K562 (cell line): ENCODE measurements around the gene CERS1. TPM values are rescaled to one million over a fixed set of nuclear protein-coding genes. Genes with fewer than 3 reads are reported as not detected.

Experiments
- ATAC-seq: fragments of 200-7000 bp; cut with Tn5 transposase; 3 replicates; pipeline ENCODE4 v1.9.1; 2020; ENCODE audit warnings: moderate library complexity
- BruUV-seq: library from RNA; stranded (reverse); fragments of 400-500 nt; replicated peaks from 2 replicates; lab custom pipeline; 2021; lab: Mats Ljungman, UMichigan
- CTCF ChIA-PET: fragments of 300-600 bp; formaldehyde crosslinking; extraction: SDS; loops from one replicate; lab custom pipeline; 2021; ENCODE audit warnings: low intra/inter-chr PET ratio; lab: Yijun Ruan, JAX
- POLR2A ChIA-PET: fragments of 300-600, 350-650 bp; sonication (Branson Sonifier 250); formaldehyde crosslinking; extraction: SDS; loops from one replicate; lab custom pipeline; 2021; ENCODE audit warnings: antibody characterized with exemption, inconsistent platforms; lab: Yijun Ruan, JAX
- DNase-seq, 4 experiments: peaks; one replicate each; pipeline versions ENCODE4 v3.0.0 to v3.0.0-alpha.2; 2011 to 2018; ENCODE audit warnings: low spot score in 3 of 4, mixed read lengths in 3 of 4; ENCODE audit errors: extremely low read depth in 1 of 4
- FAIRE-seq: peaks from 2 replicates; lab custom pipeline; 2011; peaks lifted over from hg19 to GRCh38; lab: Jason Lieb, UNC
- H2AFZ ChIP-seq: 2 replicates; pipeline ENCODE4 v1.6.0; 2011; ENCODE audit warnings: low read depth, low read length, control low read depth, inconsistent platforms
- H3K27ac ChIP-seq: fragments of 200-600 bp; 3 replicates; pipeline ENCODE4 v1.8.0; 2011; ENCODE audit warnings: low read depth, mild to moderate bottlenecking, control low read depth, inconsistent platforms, low read length, moderate library complexity, mixed read lengths; ENCODE audit errors: extremely low read depth
- H3K27me3 ChIP-seq, 2 experiments: fragments of 300-600 bp in 1 of 2; 2 replicates in 1 of 2; 3 replicates in 1 of 2; pipeline versions ENCODE4 v1.6.0 to v1.8.0; 2011; ENCODE audit warnings: inconsistent platforms in 2 of 2, low read length in 2 of 2, mild to moderate bottlenecking in 1 of 2, mixed read lengths in 1 of 2, moderate library complexity in 1 of 2; ENCODE audit not compliant: control insufficient read depth in 2 of 2, insufficient read depth in 2 of 2
- H3K36me3 ChIP-seq: fragments of 300-600 bp; 3 replicates; pipeline ENCODE4 v1.8.0; 2011; ENCODE audit warnings: mild to moderate bottlenecking, low read length, inconsistent platforms; ENCODE audit not compliant: control insufficient read depth, insufficient read depth
- H3K4me1 ChIP-seq, 2 experiments: fragments of 200-600 bp in 1 of 2; replicated peaks in 1 of 2; 2 replicates in 1 of 2; 3 replicates in 1 of 2; pipeline versions ENCODE4 v1.5.1 to v1.8.0; 2011; ENCODE audit warnings: inconsistent platforms in 2 of 2, low read length in 2 of 2, mild to moderate bottlenecking in 1 of 2, mixed read lengths in 1 of 2, moderate library complexity in 1 of 2; ENCODE audit not compliant: control insufficient read depth in 2 of 2, insufficient read depth in 2 of 2
- H3K4me2 ChIP-seq: 2 replicates; pipeline ENCODE4 v1.6.1; 2011; ENCODE audit warnings: low read length, control low read depth, inconsistent platforms, mixed read lengths; ENCODE audit not compliant: insufficient read depth
- H3K4me3 ChIP-seq: fragments of 200-600 bp; sonication (generic), shearing (Covaris generic); 2 replicates; pipeline ENCODE4 v1.5.1; 2016; ENCODE audit warnings: control low read depth, inconsistent platforms
- H3K79me2 ChIP-seq: fragments of 200-600 bp; 3 replicates; pipeline ENCODE4 v1.8.0; 2011; ENCODE audit warnings: low read length, inconsistent platforms; ENCODE audit not compliant: control insufficient read depth, insufficient read depth
- H3K9ac ChIP-seq, 2 experiments: 2 replicates each; pipeline versions ENCODE4 v1.6.0 to v1.6.1; 2011; ENCODE audit warnings: low read depth in 2 of 2, low read length in 2 of 2, control low read depth in 1 of 2, inconsistent platforms in 1 of 2, mild to moderate bottlenecking in 1 of 2, mixed read lengths in 1 of 2; ENCODE audit not compliant: insufficient read depth in 1 of 2
- H3K9me1 ChIP-seq: one replicate; pipeline ENCODE4 v1.6.0; 2011; ENCODE audit warnings: inconsistent platforms, mild to moderate bottlenecking, low read length, moderate library complexity; ENCODE audit not compliant: control insufficient read depth, insufficient read depth
- H3K9me3 ChIP-seq: replicated peaks from 2 replicates; pipeline ENCODE4 v1.5.1; 2011; ENCODE audit warnings: low read depth, low read length, inconsistent platforms; ENCODE audit not compliant: control insufficient read depth, insufficient read depth
- H4K20me1 ChIP-seq: replicated peaks from 2 replicates; pipeline ENCODE4 v1.6.1; 2011; ENCODE audit warnings: low read length, inconsistent platforms, mixed read lengths; ENCODE audit not compliant: control insufficient read depth, insufficient read depth
- HOXB6 ChIP-seq: fragments of 250-450 bp; sonication (Bioruptor Pico); IDR thresholded peaks from 2 replicates; pipeline ENCODE4 v1.5.1; 2022; ENCODE audit warnings: mild to moderate bottlenecking, borderline replicate concordance
- POLR2G ChIP-seq: fragments of 200-400 bp; formaldehyde crosslinking; IDR thresholded peaks from 2 replicates; pipeline ENCODE4 v1.6.1; 2017; ENCODE audit warnings: low read depth, mild to moderate bottlenecking, antibody characterized with exemption, low read length, moderate library complexity
- RCOR1 ChIP-seq, 2 experiments: IDR thresholded peaks; 2 replicates each; pipeline ENCODE4 v1.6.1; 2012; ENCODE audit warnings: low read depth in 2 of 2, low read length in 2 of 2, borderline replicate concordance in 1 of 2, improper control_type of control experiment in 1 of 2
- WGBS: fragments of 100-300 bp; shearing (Covaris generic); methylation state at CpG from one replicate; pipeline ENCODE4 v1.1.6; 2016; ENCODE audit warnings: low coverage, mixed read lengths; ENCODE audit not compliant: insufficient coverage; ENCODE audit errors: missing lambda C conversion rate; 5-methylcytosine and 5-hydroxymethylcytosine counted together
- in situ Hi-C: fragments of 300-500 bp; cut with MboI; formaldehyde crosslinking; loops from 4 replicates; pipeline ENCODE4 v1.15.0; 2018; ENCODE audit warnings: inconsistent platforms, mixed read lengths
- intact Hi-C: fragments of 100-400 bp; cut with micrococcal nuclease; formaldehyde crosslinking; loops from 2 replicates; pipeline ENCODE4 v1.14.2; 2022
- polyA plus RNA-seq, 8 experiments: library from polyadenylated mRNA; depleted of rRNA in 4 of 8; stranded (reverse) in 5 of 8; unstranded in 3 of 8; fragments of >200 nt; fragmentation: Nextera tagmentation in 2 of 8; fragmentation: Illumina TruSeq in 1 of 8; extraction: Ambion mirVana in 2 of 8; extraction: Trizol in 1 of 8; gene quantifications; 2 replicates each; pipeline versions ENCODE4 v1.2.1 to v1.2.3, GENCODE V29; 2011 to 2014; ENCODE audit warnings: inconsistent platforms in 1 of 8, missing spikeins in 1 of 8
- total RNA-seq, 7 experiments: library from RNA; depleted of rRNA in 6 of 7; stranded (reverse); fragments of >200 nt in 6 of 7; fragmentation: Illumina TruSeq in 2 of 7; extraction: Trizol in 2 of 7; gene quantifications; 2 replicates each; pipeline versions ENCODE4 v1.2.1 to v1.2.3, GENCODE V29; 2011 to 2021; ENCODE audit warnings: low replicate concordance in 1 of 7
- TF ChIP-seq, protein P1 (sequence below): fragments of 450-650 bp; formaldehyde crosslinking; IDR thresholded peaks from 2 replicates; pipeline ENCODE4 v1.4.0; 2020; ENCODE audit warnings: mild to moderate bottlenecking, moderate library complexity

Gene CERS1
- total and polyA plus RNA-seq, 9 of the 15 experiments (the other 6 are each of a cell fraction or from before 2014, with no cell fraction given), result 0.33 to 1.5 (median 0.86) TPM; not detected in 2

DNA sequence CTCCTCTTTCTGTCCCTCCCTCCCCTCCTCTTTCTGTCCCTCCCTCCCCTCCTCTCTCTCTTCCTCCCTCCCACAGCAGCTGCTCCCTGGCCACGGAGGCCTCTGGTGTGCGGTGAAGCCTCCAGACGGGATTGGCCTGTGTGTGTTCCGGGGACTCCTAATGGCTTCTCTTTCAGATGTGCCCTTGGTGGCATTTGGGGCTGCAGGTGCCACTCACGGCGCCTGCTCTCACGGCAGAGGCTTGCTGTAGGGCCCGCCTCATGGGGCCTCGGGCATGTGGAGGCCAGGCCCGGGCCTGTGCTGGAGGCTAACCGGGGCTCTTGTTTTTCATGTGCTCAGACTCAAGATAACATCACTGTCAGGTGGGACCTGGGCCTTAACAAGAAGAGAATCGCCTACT is 43.3 kb downstream of the CERS1 start:
- ChIA-PET CTCF (no interaction called here), POLR2A (interaction anchor here (1.1 to 1.6 kb wide), 2 partner anchors 10 to 11 kb away, joined by 3 to 5 read pairs; no protein-coding TSS in a partner anchor)
- H3K79me2 ChIP-seq, result peaks cover 22% of the 10 kb centered on the region
- intact Hi-C loops, result no loop called here
- H3K27ac ChIP-seq, result no peak overlapping the region
- H3K9me1 ChIP-seq, result peaks cover 3% of the 10 kb centered on the region
- H4K20me1 ChIP-seq, result peaks cover 14% of the 10 kb centered on the region
- no peak for DNase-seq
- H3K36me3 ChIP-seq, result peaks cover 99% of the 10 kb centered on the region; the same call in 2 of the 3 replicates
- WGBS, result 94% methylated on average over 10 of the region's 12 CpGs
- ATAC-seq, result no peak
- in situ Hi-C loops, result no loop called here
- BruUV-seq, result no TSS peak
- no peak overlapping the region for H3K9ac ChIP-seq
- H3K4me1 ChIP-seq, result peaks cover 2 to 36% of the 10 kb centered on the region in 2 experiments; a peak in 3 of 5 replicates
- no peaks in the 10 kb centered on the region for H3K9me3 ChIP-seq
- no peak for FAIRE-seq
- H3K27me3 ChIP-seq, result no peaks in the 10 kb centered on the region; a peak in 1 of 5 replicates
- no peak overlapping the region for H3K4me2 ChIP-seq
- H3K4me3 ChIP-seq, result no peak overlapping the region
- no peak overlapping the region for H2AFZ ChIP-seq
- TF ChIP-seq HOXB6 (CRISPR knock-in tag) (no peak), POLR2G (0 out of 2 replicates have a peak, but pooled peaks have one; percentile 8)

DNA sequence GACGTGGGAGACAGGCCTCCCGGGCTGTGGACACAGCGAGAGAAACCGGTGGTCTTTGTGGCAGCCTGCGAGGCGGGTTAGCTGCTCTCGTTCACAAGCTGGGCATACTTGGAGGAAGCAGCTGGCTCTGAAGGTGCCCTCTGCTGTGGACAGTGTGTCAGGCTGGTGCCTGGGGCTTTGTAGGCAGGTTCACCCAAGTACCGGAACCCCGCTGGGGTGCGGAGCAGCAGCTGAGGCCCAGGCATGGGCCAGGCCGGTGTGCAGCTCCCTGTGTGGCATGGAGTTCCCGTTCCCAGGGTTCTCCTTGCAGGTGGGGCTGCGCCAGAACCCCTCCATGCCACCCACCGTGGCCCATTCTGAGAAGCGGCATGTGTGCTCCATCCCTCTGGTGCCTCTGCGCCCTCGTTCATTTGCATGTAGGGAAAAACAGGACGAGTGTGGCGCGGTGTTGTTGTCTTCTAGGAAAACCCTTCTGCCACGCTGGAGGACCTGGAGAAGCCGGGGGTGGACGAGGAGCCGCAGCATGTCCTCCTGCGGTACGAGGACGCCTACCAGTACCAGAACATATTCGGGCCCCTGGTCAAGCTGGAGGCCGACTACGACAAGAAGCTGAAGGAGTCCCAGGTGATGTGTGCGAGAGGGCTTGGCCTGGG is 44.2 kb downstream of the CERS1 start:
- Histone ChIP-seq H3K9ac (peak overlapping the region in 1 of 2 experiments; percentile 43; a peak in 1 of 4 replicates), H3K79me2 (peaks cover 31% of the 10 kb centered on the region), H3K4me1 (peaks cover 2 to 40% of the 10 kb centered on the region in 2 experiments; a peak in 3 of 5 replicates), H3K27me3 (no peaks in the 10 kb centered on the region; a peak in 1 of 5 replicates), H3K9me3 (no peaks in the 10 kb centered on the region), H4K20me1 (peaks cover 23% of the 10 kb centered on the region), H3K36me3 (peaks cover 99% of the 10 kb centered on the region), H3K9me1 (peaks cover 5% of the 10 kb centered on the region), H3K4me2 (no peak overlapping the region), H2AFZ (no peak overlapping the region), H3K4me3 (no peak overlapping the region), H3K27ac (no peak overlapping the region)
- ChIA-PET POLR2A (interaction anchor here (1.9 kb wide), 1 partner anchor 11 kb away, joined by 11 read pairs; no protein-coding TSS in a partner anchor), CTCF (no interaction called here)
- no peak for DNase-seq
- 95% methylated on average over 25 of the region's 31 CpGs for WGBS
- TF ChIP-seq RCOR1 (IDR thresholded peaks at IDR 0.05; ENCODE audit: borderline replicate concordance in 1 of 2, low read depth in 2 of 2, low read length in 2 of 2), result no peak
- TF ChIP-seq, protein P1, sequence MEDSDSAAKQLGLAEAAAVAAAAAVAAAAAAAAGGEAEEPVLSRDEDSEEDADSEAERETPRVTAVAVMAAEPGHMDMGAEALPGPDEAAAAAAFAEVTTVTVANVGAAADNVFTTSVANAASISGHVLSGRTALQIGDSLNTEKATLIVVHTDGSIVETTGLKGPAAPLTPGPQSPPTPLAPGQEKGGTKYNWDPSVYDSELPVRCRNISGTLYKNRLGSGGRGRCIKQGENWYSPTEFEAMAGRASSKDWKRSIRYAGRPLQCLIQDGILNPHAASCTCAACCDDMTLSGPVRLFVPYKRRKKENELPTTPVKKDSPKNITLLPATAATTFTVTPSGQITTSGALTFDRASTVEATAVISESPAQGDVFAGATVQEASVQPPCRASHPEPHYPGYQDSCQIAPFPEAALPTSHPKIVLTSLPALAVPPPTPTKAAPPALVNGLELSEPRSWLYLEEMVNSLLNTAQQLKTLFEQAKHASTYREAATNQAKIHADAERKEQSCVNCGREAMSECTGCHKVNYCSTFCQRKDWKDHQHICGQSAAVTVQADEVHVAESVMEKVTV (CRISPR knock-in tag), result no peak
- TF ChIP-seq POLR2G, result 0 out of 2 replicates have a peak, but pooled peaks have one; percentile 10
- no peak for ATAC-seq
- BruUV-seq, result no TSS peak
- intact Hi-C loops, result no loop called here
- in situ Hi-C loops, result no loop called here
- no peak for FAIRE-seq
